Dermis lymphatic vessel endothelial cell (primary cell): ENCODE measurements around the gene MAP7. TPM values are rescaled to one million over a fixed set of nuclear protein-coding genes. Genes with fewer than 3 reads are reported as not detected.

Experiments used
- total RNA-seq: library from RNA; depleted of rRNA; stranded (reverse); fragments of >200 nt; gene quantifications from 2 replicates; pipeline ENCODE4 v1.2.1, GENCODE V29; 2014

Gene MAP7
- 0.22 and 0.60 TPM in 2 replicates for total RNA-seq

GRCh38 chr6:136550330-136551071, at the start of gene MAP7:
Gene MAP7 (minus strand): TSS chr6:136550422. CDS start chr6:136550408, 14 bp downstream.

Other genes with a start within 250 kb of the MAP7 start
- 1.5 and 2.3 TPM in 2 replicates for gene MAP3K5, start 242.1 kb upstream of the MAP7 start, total RNA-seq